Astrocyte (in vitro differentiated cells and primary cell): Measurements from ENCODE around the gene SYNPO2.

ENCODE experiments used
- CTCF ChIP-seq: IDR thresholded peaks from 2 replicates; pipeline ENCODE4 v1.5.1; 2011; ENCODE audit warnings: low read depth, mild to moderate bottlenecking, inconsistent platforms, low read length, moderate library complexity; ENCODE audit not compliant: insufficient read depth
- EZH2 ChIP-seq: IDR thresholded peaks from 2 replicates; pipeline ENCODE4 v1.6.1; 2012; ENCODE audit warnings: mild to moderate bottlenecking, low read length, inconsistent platforms; ENCODE audit not compliant: insufficient read depth

GRCh38 chr4:118869808-118870342, 18.8 kb upstream of the SYNPO2 start:
- no peak for TF ChIP-seq CTCF
- no peak for TF ChIP-seq EZH2
